Non-pigmented ciliary epithelial cell (primary cell): Measurements from ENCODE around the gene ANKRD40CL.
"Not testable (repeated sequence)": the region's sequence is repeated elsewhere in the genome, so short reads cannot be mapped to it uniquely, and the experiment has no call there.

Experiments used
- DNase-seq: peaks from one replicate; pipeline ENCODE4 v3.0.0-alpha.2; 2010; ENCODE audit warnings: low read depth

The ANKRD40CL gene, protein sequence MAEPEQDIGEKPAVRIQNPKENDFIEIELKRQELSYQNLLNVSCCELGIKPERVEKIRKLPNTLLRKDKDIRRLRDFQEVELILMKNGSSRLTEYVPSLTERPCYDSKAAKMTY

GRCh38 chr17:50767446-50767845, at the start of gene ANKRD40CL:
ANKRD40CL (minus strand) TSS chr17:50767518; CDS start chr17:50766913, 605 bp downstream.
- no peak for DNase-seq

GRCh38 chr17:50816271-50816670, 49.0 kb upstream of the ANKRD40CL start:
- DNase-seq, result no peak

- DNase-seq, result no peak
These were observed 48.1 kb upstream of the ANKRD40CL start for GRCh38 chr17:50815400-50815799.

DNA sequence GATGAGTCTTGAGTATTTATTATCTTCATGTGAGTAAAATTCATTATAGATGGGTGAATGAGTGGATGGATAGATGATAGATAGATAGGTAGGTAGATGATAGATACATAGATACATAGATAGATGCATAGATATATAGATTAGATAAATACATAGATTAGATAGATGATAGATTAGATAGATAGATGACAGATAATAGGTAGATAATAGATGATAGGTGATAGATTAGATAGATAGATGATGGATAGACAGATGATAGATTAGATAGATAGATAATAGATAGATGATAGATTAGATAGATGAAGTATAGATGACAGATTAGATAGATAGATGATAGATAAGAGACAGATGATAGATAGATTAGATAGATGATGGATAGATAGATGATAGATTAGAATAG, 46.3 kb upstream of the ANKRD40CL start:
- no peak for DNase-seq

GRCh38 chr17:50808888-50809287, 41.6 kb upstream of the ANKRD40CL start:
- no peak for DNase-seq

DNA sequence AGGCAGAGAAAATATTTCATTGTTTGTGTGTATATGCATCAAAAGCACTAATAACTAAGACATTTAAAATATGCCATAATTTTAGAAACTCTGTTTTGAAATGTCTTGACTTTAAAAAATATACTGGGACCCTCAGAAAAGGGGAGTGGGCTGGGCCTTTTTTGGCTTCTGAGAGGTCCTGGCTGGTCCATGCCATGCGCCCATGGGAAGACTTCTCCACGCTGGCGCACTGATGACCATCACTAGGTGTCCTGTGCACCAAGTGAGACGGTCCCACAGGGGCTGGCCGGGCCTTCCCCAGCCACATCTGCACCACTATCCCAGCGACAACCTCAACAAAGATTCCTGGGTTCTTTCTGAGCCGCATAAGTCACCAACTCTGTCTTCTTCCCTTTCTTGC, 41.1 kb upstream of the ANKRD40CL start:
- DNase-seq, result no peak

GRCh38 chr17:50807675-50808074, 40.4 kb upstream of the ANKRD40CL start:
- DNase-seq, result no peak

DNA sequence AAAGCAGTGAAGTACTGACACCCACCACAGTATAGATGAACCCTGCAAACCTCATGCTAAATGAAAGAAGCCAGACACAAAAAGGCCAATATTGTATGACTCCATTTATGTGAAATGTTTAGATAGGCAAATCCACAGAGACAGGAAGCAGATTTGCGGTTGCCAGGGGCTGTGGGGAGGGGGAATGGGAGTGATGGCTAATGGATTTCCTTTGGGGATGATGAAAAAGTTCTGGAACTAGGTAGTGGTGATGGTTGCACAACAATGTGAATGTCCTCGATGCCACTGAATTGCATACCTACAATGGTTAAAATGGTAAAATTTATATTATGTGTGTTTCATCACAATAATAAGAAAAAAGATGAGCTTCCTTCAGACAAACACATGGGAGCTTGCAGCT, 39.7 kb upstream of the ANKRD40CL start:
- no peak for DNase-seq

- no peak for DNase-seq
These were observed 38.9 kb upstream of the ANKRD40CL start for GRCh38 chr17:50806141-50806643.

- DNase-seq, result no peak
These were observed 38.2 kb upstream of the ANKRD40CL start for GRCh38 chr17:50805486-50805885.

DNA sequence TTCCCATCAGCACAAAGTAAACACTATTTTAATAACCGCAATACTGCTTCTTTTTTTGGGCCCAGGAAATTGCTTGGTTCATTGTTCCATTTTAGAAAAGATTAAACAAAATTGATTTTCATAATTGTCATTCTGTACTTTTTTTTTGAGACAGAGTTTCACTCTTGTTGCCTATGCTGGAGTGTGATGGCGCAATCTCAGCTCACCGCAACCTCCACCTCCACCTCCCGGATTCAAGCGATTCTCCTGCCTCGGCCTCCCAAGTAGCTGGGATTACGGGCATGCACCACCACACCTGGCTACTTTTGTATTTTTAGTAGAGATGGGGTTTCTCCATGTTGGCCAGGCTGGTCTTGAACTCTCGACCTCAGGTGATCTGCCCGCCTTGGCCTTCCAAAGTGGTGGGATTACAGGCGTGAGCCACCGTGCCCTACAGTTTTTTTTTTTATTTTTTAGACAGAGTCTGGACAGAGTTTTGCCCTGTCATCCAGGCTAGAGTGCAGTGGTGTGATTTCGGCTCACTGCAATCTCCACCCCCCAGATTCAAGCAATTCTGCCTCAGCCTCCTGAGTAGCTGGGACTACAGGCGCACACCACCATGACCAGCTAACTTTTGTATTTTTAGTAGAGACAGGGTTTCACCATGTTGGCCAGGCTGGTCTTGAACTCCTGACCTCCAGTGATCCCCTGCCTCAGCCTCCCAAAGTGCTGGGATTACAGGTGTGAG, 37.6 kb upstream of the ANKRD40CL start:
- not testable (repeated sequence) for DNase-seq

GRCh38 chr17:50803676-50804075, 36.4 kb upstream of the ANKRD40CL start:
- no peak for DNase-seq

DNA sequence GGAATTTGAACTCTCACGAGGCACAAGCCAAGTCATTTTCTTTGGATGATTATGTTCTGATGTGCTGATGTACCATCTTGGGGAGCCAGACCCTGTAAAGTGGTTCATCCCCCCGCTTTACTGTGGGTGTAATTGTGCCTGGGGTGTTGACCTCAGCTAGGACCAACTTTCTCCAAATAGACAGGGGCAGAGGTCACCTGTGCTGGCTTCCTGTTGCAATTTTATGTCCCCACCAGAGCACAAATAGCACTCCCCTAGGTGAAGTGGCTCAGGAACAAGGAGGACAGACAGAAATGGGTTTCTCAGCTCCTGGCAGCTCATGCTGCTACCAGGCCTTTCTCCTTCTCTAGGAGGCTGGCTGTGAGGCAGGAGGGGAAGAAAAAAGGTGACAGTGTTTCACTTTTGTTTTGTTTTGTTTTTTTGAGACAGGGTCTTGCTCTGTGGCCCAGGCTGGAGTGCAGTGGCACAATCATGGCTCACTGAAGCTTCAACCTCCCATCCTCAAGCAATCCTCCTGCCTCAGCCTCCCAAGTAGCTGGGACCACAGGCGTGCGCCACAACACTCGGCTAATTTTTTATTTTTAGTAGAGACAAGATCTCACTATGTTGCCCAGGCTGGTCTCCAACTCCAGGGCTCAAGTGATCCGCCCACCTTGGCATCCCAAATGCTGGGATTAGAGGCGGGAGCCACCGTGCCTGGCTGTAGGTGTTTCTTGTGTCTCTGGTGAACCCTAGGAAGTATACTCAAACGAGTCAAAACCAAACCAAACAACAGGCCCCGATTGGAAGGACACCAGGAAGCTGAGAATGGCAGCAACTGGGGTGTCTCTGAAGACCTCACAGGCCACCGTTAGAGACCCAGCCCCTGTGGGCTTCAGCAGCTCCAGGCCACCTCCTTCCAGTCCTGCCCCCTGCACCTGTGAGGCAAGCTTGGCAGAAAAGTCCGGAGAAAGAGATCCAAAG, 35.6 kb upstream of the ANKRD40CL start:
- no peak for DNase-seq

- DNase-seq, result no peak
These were observed 32.9 kb upstream of the ANKRD40CL start for GRCh38 chr17:50800196-50800700.

DNA sequence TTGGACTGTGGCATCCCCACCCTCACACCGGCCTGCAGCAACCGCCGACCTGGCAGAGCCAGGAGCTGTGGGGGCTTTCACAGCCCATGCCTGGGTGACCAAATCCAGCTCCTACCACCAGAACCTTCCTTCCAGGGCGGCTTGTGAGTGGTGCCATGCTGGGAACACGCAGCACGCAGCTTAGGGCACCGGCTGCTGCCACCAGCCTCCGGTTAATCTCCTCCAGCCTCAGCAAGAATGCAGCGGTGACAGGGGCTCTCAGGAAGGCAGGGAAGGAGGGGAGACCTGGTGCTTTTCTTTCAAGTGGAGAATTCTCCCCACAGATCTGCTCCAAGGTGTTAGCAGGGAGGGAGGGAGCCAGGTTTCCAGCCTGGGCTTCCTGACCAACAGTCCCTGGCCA, 32.3 kb upstream of the ANKRD40CL start:
- no peak for DNase-seq

DNA sequence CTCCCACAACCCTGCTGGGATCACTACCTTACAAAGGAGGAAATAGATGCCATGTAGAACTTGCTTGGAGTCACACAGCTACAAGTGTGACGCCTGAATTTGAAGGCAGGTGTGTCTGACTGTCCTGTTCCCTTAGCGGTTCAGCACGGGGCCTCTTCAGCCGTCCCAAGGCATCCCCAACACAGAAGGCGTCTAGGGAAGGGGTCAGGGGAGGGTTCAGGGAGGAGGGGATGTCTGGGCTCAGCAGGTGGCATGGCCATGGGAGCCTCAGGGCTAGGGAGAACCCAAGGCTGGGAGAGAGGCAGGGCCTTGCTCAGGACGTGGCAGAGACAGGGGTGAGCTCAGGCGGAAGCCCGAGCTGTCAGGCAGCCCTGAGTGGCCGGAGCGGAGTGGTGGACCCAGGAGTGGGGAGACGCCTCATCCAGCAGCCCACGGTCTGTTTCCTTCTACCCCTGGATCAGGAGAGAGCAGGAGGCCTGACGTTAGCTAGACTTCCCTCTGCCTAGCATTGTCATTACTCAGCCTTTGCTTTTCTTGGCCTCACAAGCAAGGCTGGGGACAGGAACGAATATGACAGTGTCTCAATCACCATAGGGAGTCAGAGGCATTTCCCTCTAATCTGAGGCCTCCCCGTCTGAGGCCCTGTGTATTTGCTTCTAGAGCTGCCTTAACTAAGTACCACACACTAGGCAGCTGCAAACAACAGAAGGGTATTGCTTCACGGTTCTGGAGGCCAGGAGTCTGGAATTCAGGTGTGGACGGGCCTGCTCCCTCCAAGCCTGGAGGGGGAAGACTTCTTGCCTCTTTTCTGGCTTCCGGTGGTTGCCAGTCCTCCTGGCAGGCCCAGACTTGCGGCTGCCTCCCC, 31.3 kb upstream of the ANKRD40CL start:
- no peak for DNase-seq

GRCh38 chr17:50797135-50797810, 30.0 kb upstream of the ANKRD40CL start:
- DNase-seq, result no peak

GRCh38 chr17:50794361-50794760, 27.0 kb upstream of the ANKRD40CL start:
- no peak for DNase-seq

DNA sequence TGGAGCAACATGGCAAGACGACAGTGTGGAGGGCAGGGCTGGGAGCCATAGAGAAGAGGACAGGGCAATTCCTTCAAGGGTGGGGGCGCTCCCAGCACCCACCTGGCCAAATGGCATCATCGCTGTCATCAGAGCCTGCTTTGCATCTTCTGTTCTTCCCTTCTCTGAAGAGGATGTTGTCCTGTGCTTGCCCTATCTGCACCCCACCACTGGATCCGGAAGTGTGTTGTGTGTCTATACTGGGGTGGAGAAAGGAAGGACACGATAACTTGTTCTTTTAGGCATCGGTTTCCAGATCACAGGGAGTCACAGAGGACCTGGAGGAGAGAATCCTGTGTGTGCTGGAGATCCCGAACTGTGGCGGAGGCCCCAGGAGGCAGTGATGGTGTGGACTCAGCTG, 25.7 kb upstream of the ANKRD40CL start:
- DNase-seq, result no peak

GRCh38 chr17:50792132-50792531, 24.8 kb upstream of the ANKRD40CL start:
- no peak for DNase-seq

- no peak for DNase-seq
These were observed 23.3 kb upstream of the ANKRD40CL start for GRCh38 chr17:50790618-50791017.
